C4-2B (cell line): ENCODE data around the gene CCDC167.

Source experiments
- CTCF ChIP-seq: fragments of 450-650 bp; conservative IDR thresholded peaks from 2 replicates; pipeline ENCODE4 v1.5.1; 2017; ENCODE audit warnings: mild to moderate bottlenecking
- ZFX ChIP-seq: fragments of 450-650 bp; IDR thresholded peaks from 2 replicates; pipeline ENCODE4 v1.6.1; 2017

GRCh38 chr6:37511201-37511600, 11.5 kb upstream of the CCDC167 start:
- TF ChIP-seq CTCF (no peak), ZFX (no peak)
